Calu3 (cell line): ENCODE data around the gene FAM174B. TPM values are rescaled to one million over a fixed set of nuclear protein-coding genes. Genes with fewer than 3 reads are reported as not detected.

Experiments
- BruUV-seq: library from RNA; stranded (reverse); fragments of 400-500 nt; replicated peaks from 2 replicates; lab custom pipeline; 2021; lab: Mats Ljungman, UMichigan
- CTCF ChIA-PET: fragments of 300-600 bp; sonication (Branson Sonifier 250); formaldehyde crosslinking; loops from one replicate; lab custom pipeline; 2022; ENCODE audit warnings: antibody characterized with exemption; lab: Charles Lee
- DNase-seq: peaks from one replicate; pipeline ENCODE4 v3.0.0; 2022
- H3K27ac Mint-ChIP-seq: one replicate; pipeline ENCODE4 v1.8.0; 2022; ENCODE audit warnings: mixed read lengths; ENCODE audit not compliant: unreplicated experiment
- H3K27me3 Mint-ChIP-seq: one replicate; pipeline ENCODE4 v1.8.0; 2022; ENCODE audit warnings: mixed read lengths; ENCODE audit not compliant: unreplicated experiment
- H3K36me3 Mint-ChIP-seq: one replicate; pipeline ENCODE4 v1.8.0; 2022; ENCODE audit warnings: mild to moderate bottlenecking, moderate library complexity, mixed read lengths; ENCODE audit not compliant: insufficient read depth, unreplicated experiment
- H3K4me1 Mint-ChIP-seq: one replicate; pipeline ENCODE4 v1.8.0; 2022; ENCODE audit warnings: mild to moderate bottlenecking, low read depth, mixed read lengths; ENCODE audit not compliant: unreplicated experiment
- H3K4me3 Mint-ChIP-seq: one replicate; pipeline ENCODE4 v1.8.0; 2022; ENCODE audit warnings: mild to moderate bottlenecking, low read depth, moderate library complexity, mixed read lengths; ENCODE audit not compliant: unreplicated experiment
- H3K9me3 Mint-ChIP-seq: one replicate; pipeline ENCODE4 v1.8.0; 2022; ENCODE audit warnings: low read depth, mixed read lengths; ENCODE audit not compliant: unreplicated experiment
- intact Hi-C: fragments of 100-400 bp; cut with micrococcal nuclease; formaldehyde crosslinking; loops from one replicate; pipeline ENCODE4 v1.10.0; 2022; ENCODE audit not compliant: unreplicated experiment
- total RNA-seq: library from RNA; stranded (reverse); gene quantifications from 2 replicates; pipeline ENCODE4 v1.2.3, GENCODE V29; 2022
- TF ChIP-seq, protein P1 (sequence below): fragments of 200-600 bp; IDR thresholded peaks from one replicate; pipeline ENCODE4 v1.8.0; 2022; ENCODE audit warnings: antibody characterized with exemption; ENCODE audit not compliant: unreplicated experiment

FAM174B gene
- total RNA-seq, 1 experiment from 2014 or later = 12.4 TPM

DNA sequence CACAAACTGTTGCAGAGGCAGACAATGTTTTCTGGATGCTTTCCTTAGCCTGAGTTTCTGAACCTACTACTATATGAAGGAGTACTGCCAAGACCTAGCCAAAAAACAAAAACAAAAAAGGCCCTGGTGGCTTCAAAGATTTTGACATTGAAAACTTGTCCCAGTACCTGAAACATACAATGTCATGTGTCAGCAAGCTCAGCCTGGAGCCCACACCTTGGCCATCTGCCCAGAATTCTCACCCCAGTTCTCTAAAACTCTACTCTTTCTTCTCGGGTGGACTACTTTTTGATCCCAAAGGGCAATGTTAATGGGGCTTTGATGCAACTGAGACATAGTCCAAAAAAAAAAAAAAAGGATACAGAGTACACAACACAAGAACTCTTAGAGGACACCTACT lies 81.4 kb downstream of the FAM174B start:
- intact Hi-C loops = no loop called here
- no TSS peak for BruUV-seq
- no peak overlapping the region for H3K27ac Mint-ChIP-seq
- H3K36me3 Mint-ChIP-seq = no peaks in the 10 kb centered on the region
- CTCF ChIA-PET = interaction anchor here (0.6 kb wide), 1 partner anchor 61 kb away, joined by 4 read pairs; no protein-coding TSS in a partner anchor
- no peak for DNase-seq
- no peaks in the 10 kb centered on the region for H3K9me3 Mint-ChIP-seq
- H3K4me1 Mint-ChIP-seq = no peaks in the 10 kb centered on the region
- H3K27me3 Mint-ChIP-seq = peaks cover 96% of the 10 kb centered on the region
- H3K4me3 Mint-ChIP-seq = no peak overlapping the region
- TF ChIP-seq, protein P1, sequence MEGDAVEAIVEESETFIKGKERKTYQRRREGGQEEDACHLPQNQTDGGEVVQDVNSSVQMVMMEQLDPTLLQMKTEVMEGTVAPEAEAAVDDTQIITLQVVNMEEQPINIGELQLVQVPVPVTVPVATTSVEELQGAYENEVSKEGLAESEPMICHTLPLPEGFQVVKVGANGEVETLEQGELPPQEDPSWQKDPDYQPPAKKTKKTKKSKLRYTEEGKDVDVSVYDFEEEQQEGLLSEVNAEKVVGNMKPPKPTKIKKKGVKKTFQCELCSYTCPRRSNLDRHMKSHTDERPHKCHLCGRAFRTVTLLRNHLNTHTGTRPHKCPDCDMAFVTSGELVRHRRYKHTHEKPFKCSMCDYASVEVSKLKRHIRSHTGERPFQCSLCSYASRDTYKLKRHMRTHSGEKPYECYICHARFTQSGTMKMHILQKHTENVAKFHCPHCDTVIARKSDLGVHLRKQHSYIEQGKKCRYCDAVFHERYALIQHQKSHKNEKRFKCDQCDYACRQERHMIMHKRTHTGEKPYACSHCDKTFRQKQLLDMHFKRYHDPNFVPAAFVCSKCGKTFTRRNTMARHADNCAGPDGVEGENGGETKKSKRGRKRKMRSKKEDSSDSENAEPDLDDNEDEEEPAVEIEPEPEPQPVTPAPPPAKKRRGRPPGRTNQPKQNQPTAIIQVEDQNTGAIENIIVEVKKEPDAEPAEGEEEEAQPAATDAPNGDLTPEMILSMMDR = no peak

DNA sequence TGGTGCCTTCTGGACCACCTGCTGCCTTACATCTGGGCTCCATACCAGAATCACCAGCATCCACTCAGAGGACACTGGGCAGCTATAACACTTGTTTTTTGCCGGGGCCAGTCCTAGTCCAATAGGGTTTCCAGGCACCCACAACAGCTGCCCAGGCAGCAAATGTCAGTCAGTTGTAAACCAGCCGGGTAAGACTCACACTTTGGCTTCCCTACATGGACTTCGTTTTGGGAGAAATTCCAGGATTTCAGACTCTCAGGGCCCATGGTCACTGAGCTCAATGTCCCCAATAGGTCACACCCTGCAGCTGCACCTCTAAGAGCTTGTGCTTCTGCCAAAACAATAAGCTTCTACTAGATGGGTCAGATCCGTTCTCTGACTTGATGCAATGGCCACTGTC lies 83.8 kb downstream of the FAM174B start:
- Mint-ChIP-seq H3K36me3 (no peaks in the 10 kb centered on the region), H3K27ac (no peak overlapping the region), H3K9me3 (no peaks in the 10 kb centered on the region), H3K4me1 (no peaks in the 10 kb centered on the region), H3K4me3 (no peak overlapping the region), H3K27me3 (peaks cover 86% of the 10 kb centered on the region)
- CTCF ChIA-PET = no interaction called here
- intact Hi-C loops = no loop called here
- TF ChIP-seq, protein P1 = no peak
- BruUV-seq = no TSS peak
- DNase-seq = no peak

DNA sequence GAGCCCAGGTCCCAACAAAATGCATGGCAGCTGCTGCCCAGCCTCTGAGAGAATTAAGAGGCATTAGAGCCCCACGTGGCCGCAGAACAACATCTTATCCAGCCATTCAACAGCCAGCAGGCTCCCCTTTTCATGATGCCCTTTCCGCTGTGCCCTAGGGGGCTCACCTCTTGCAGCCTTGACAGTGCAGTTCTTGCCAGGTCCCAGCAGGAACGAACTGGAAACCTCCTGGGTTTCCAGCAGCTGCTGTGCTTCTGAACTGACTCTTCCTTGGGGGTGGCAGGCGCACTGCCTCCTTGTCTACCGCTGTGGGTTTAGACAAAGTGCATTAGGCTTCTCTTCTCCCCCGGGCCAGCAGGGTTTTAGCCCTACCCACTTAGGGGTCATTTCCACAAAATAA lies 85.2 kb downstream of the FAM174B start:
- intact Hi-C loops = no loop called here
- no peaks in the 10 kb centered on the region for H3K36me3 Mint-ChIP-seq
- H3K27ac Mint-ChIP-seq = no peak overlapping the region
- H3K27me3 Mint-ChIP-seq = peaks cover 86% of the 10 kb centered on the region
- no peak overlapping the region for H3K4me3 Mint-ChIP-seq
- H3K4me1 Mint-ChIP-seq = no peaks in the 10 kb centered on the region
- no TSS peak for BruUV-seq
- CTCF ChIA-PET = interaction anchor here (1.0 kb wide), 1 partner anchor 18 kb away, joined by 3 read pairs; no protein-coding TSS in a partner anchor
- no peaks in the 10 kb centered on the region for H3K9me3 Mint-ChIP-seq
- TF ChIP-seq, protein P1 = no peak
- no peak for DNase-seq

DNA sequence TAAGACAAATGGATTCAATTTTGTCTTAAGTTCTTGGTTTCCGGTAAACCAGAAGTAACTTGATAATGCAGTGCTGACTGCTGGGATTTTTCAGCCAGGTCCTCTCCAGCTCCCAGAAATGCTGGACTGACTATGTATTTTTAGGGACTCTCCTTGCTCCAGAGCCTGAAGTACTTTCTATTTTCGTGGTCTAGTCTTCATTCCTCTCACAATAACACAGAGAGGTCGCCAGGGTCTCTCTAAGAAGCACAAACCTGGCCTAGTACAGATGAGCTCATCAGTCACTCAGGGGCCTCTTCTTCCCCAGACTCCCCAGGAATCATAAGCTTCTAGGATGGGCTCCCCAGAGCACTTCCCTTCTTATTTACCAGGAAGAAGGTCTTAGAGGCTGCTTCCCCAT lies 85.8 kb downstream of the FAM174B start:
- CTCF ChIA-PET = no interaction called here
- H3K4me3 Mint-ChIP-seq = no peak overlapping the region
- H3K9me3 Mint-ChIP-seq = no peaks in the 10 kb centered on the region
- TF ChIP-seq, protein P1 = no peak
- no peaks in the 10 kb centered on the region for H3K36me3 Mint-ChIP-seq
- intact Hi-C loops = no loop called here
- H3K27ac Mint-ChIP-seq = no peak overlapping the region
- peaks cover 85% of the 10 kb centered on the region for H3K27me3 Mint-ChIP-seq
- DNase-seq = no peak
- H3K4me1 Mint-ChIP-seq = no peaks in the 10 kb centered on the region
- BruUV-seq = no TSS peak

Other genes starting within 250 kb of the FAM174B start
- 127 and 140 TPM in 2 replicates for gene CHD2, start 244.5 kb upstream of the FAM174B start, total RNA-seq